ENCODE measurements around the gene SCG3. TPM values are rescaled to one million over a fixed set of nuclear protein-coding genes. Genes with fewer than 3 reads are reported as not detected.

The SCG3 gene
- total and polyA plus RNA-seq, 2 of the 13 experiments (the other 11 are each of a cell fraction or from before 2014, with no cell fraction given): not detected

- no peaks in the 10 kb centered on the region for H3K79me2 ChIP-seq (ENCODE audit: insufficient read depth, low read length)
- ChIA-PET POLR2A (no interaction called here), CTCF (ENCODE audit: low intra/inter-chr PET ratio, low total read pairs) (no interaction called here)
- intact Hi-C loops (cut with micrococcal nuclease; ENCODE audit: unreplicated experiment): no loop called here
- 3% methylated on average over 2 of the region's 2 CpGs for WGBS (ENCODE audit: low lambda C conversion rate)
- BruUV-seq (replicated peaks): no TSS peak
- H3K4me1 ChIP-seq (ENCODE audit: insufficient read depth, low read length): no peaks in the 10 kb centered on the region
- no peaks in the 10 kb centered on the region for H3K9me3 ChIP-seq (ENCODE audit: low read length)
- no peak for DNase-seq (ENCODE audit: low spot score)
- no peak overlapping the region for H3K27ac ChIP-seq (ENCODE audit: extremely low read length, insufficient read depth, low read length)
- no peak overlapping the region for H3K4me3 ChIP-seq (replicated peaks in 1 of 3; ENCODE audit: insufficient read depth in 1 of 3, low read depth in 2 of 3, low read length in 3 of 3)
- H3K4me2 ChIP-seq (ENCODE audit: low read depth, low read length): no peak overlapping the region
- H3K36me3 ChIP-seq (replicated peaks in 1 of 2; ENCODE audit: control insufficient read depth in 1 of 2, insufficient read depth in 2 of 2, low read length in 2 of 2): no peaks in the 10 kb centered on the region
- no peak overlapping the region for H2AFZ ChIP-seq (ENCODE audit: low read length)
- in situ Hi-C loops (cut with HindIII; ENCODE audit: extremely low pct_ligation_motif_present, low pct_unique_long_range_greater_than_20kb): no loop called here
- FAIRE-seq: no peak
- H3K9ac ChIP-seq (ENCODE audit: insufficient read depth, low read depth, low read length): no peak overlapping the region
- H3K27me3 ChIP-seq (ENCODE audit: control insufficient read depth in 1 of 2, insufficient read depth in 2 of 2, low read length in 2 of 2): peaks cover 0 to 3% of the 10 kb centered on the region in 2 experiments; a peak in 1 of 5 replicates
- H4K20me1 ChIP-seq (ENCODE audit: insufficient read depth, low read length): no peaks in the 10 kb centered on the region
- TF ChIP-seq EHMT2 (IDR thresholded peaks at IDR 0.05; ENCODE audit: borderline replicate concordance, low read depth, low read length) (no peak), MAFF (IDR thresholded peaks at IDR 0.05; ENCODE audit: low read depth, low read length) (peak; percentile 65; the same call in 1 of the 2 replicates), MAFK (conservative IDR thresholded peaks at IDR 0.05 in 1 of 2, IDR thresholded peaks at IDR 0.05 in 1 of 2; ENCODE audit: low read length in 2 of 2) (peak; percentile 63 to 72; a peak in 3 of 4 replicates)
- ATAC-seq: no peak
These were observed 982 bp upstream of the SCG3 start for GRCh38 chr15:51680321-51680720.

GRCh38 chr15:51687565-51687964, 6.3 kb downstream of the SCG3 start:
- no peak for FAIRE-seq
- Histone ChIP-seq H3K4me1 (ENCODE audit: insufficient read depth, low read length) (no peaks in the 10 kb centered on the region), H3K4me3 (replicated peaks in 1 of 3; ENCODE audit: insufficient read depth in 1 of 3, low read depth in 2 of 3, low read length in 3 of 3) (no peak overlapping the region), H3K4me2 (ENCODE audit: low read depth, low read length) (no peak overlapping the region), H3K27me3 (ENCODE audit: control insufficient read depth in 1 of 2, insufficient read depth in 2 of 2, low read length in 2 of 2) (no peaks in the 10 kb centered on the region), H2AFZ (ENCODE audit: low read length) (no peak overlapping the region), H3K9me3 (ENCODE audit: low read length) (no peaks in the 10 kb centered on the region), H3K9ac (ENCODE audit: insufficient read depth, low read depth, low read length) (no peak overlapping the region), H3K36me3 (replicated peaks in 1 of 2; ENCODE audit: control insufficient read depth in 1 of 2, insufficient read depth in 2 of 2, low read length in 2 of 2) (no peaks in the 10 kb centered on the region), H4K20me1 (ENCODE audit: insufficient read depth, low read length) (no peaks in the 10 kb centered on the region), H3K79me2 (ENCODE audit: insufficient read depth, low read length) (no peaks in the 10 kb centered on the region), H3K27ac (ENCODE audit: extremely low read length, insufficient read depth, low read length) (no peak overlapping the region)
- ChIA-PET POLR2A (no interaction called here), CTCF (ENCODE audit: low intra/inter-chr PET ratio, low total read pairs) (no interaction called here)
- in situ Hi-C loops (cut with HindIII; ENCODE audit: extremely low pct_ligation_motif_present, low pct_unique_long_range_greater_than_20kb): no loop called here
- BruUV-seq (replicated peaks): no TSS peak
- 0% methylated on average over 1 of the region's 1 CpG for WGBS (ENCODE audit: low lambda C conversion rate)
- intact Hi-C loops (cut with micrococcal nuclease; ENCODE audit: unreplicated experiment): no loop called here
- no peak for ATAC-seq
- no peak for TF ChIP-seq ZNF143 (CRISPR knock-in tag; IDR thresholded peaks at IDR 0.05)
- no peak for TF ChIP-seq HMG20B (CRISPR knock-in tag; conservative IDR thresholded peaks at IDR 0.05)
- no peak for TF ChIP-seq TBX2 (CRISPR knock-in tag; IDR thresholded peaks at IDR 0.05; ENCODE audit: borderline replicate concordance)
- TF ChIP-seq ZNF281 (CRISPR knock-in tag; IDR thresholded peaks at IDR 0.05; ENCODE audit: borderline replicate concordance): no peak
- no peak for TF ChIP-seq ELF4 (CRISPR knock-in tag; IDR thresholded peaks at IDR 0.05; ENCODE audit: borderline replicate concordance)
- no peak for TF ChIP-seq MTA1 (CRISPR knock-in tag; IDR thresholded peaks at IDR 0.05; ENCODE audit: borderline replicate concordance)
- TF ChIP-seq LRRFIP1 (CRISPR knock-in tag; conservative IDR thresholded peaks at IDR 0.05): no peak
- DNase-seq (ENCODE audit: low spot score): no peak
